Measurements from ENCODE around the gene HECTD1. TPM values are rescaled to one million over a fixed set of nuclear protein-coding genes. Genes with fewer than 3 reads are reported as not detected.

The HECTD1 gene
- total RNA-seq, 6 donors from 2014 or later, result 118 to 326 (median 164) TPM

- Histone ChIP-seq H3K36me3 (no peaks in the 10 kb centered on the region), H3K27me3 (no peaks in the 10 kb centered on the region), H3K9me3 (no peaks in the 10 kb centered on the region), H3K4me1 (peaks cover 4 to 20% (median 7%) of the 10 kb centered on the region in 4 donors), H3K27ac (peak overlapping the region in 3 of 4 donors; percentile 44 to 78 (median 76)), H3K4me3 (no peak overlapping the region)
- WGBS, 2 donors, result 82 to 95% methylated on average over 1 of the region's 1 CpG
- TF ChIP-seq POLR2AphosphoS5 (IDR thresholded peaks at IDR 0.05) (no peak), POLR2A (IDR thresholded peaks at IDR 0.05) (no peak), CTCF (IDR thresholded peaks at IDR 0.05) (no peak), EP300 (IDR thresholded peaks at IDR 0.05) (no peak)
- ATAC-seq (ENCODE audit: low FRiP score in 2 of 2), result no peak
- DNase-seq, result no peak
These were observed 23.0 kb upstream of the HECTD1 start for GRCh38 chr14:31230573-31230958.

GRCh38 chr14:31229638-31230572, 22.3 kb upstream of the HECTD1 start:
- DNase-seq, result peak in 1 of 2 donors; percentile 92
- peak overlapping the region; percentile 44 to 78 (median 76) for H3K27ac ChIP-seq

GRCh38 chr14:31229009-31229408, 21.4 kb upstream of the HECTD1 start:
- H3K27ac ChIP-seq, result peak overlapping the region; percentile 44 to 78 (median 76)

More at GRCh38 chr14:31229638-31230572, 22.3 kb upstream of the HECTD1 start:
- 36 to 47% methylated on average over 17 of the region's 17 CpGs for WGBS, 2 donors
- no peaks in the 10 kb centered on the region for H3K27me3 ChIP-seq
- peaks cover 4 to 20% (median 7%) of the 10 kb centered on the region in 4 donors for H3K4me1 ChIP-seq
- TF ChIP-seq POLR2A (IDR thresholded peaks at IDR 0.05) (peak in 1 of 4 donors; percentile 60), POLR2AphosphoS5 (IDR thresholded peaks at IDR 0.05) (peak; percentile 93 to 97), CTCF (IDR thresholded peaks at IDR 0.05) (no peak), EP300 (IDR thresholded peaks at IDR 0.05) (peak; percentile 24 to 99 (median 87))
- peak overlapping the region in 1 of 4 donors; percentile 10 for H3K4me3 ChIP-seq
- H3K9me3 ChIP-seq, result no peaks in the 10 kb centered on the region
- H3K36me3 ChIP-seq, result no peaks in the 10 kb centered on the region
- peak; percentile 97 to 98 for ATAC-seq (ENCODE audit: low FRiP score in 2 of 2)

GRCh38 chr14:31228533-31228932, 20.9 kb upstream of the HECTD1 start:
- DNase-seq, result no peak
- Histone ChIP-seq H3K9me3 (no peaks in the 10 kb centered on the region), H3K27me3 (no peaks in the 10 kb centered on the region), H3K4me3 (no peak overlapping the region), H3K27ac (peak overlapping the region; percentile 44 to 78 (median 76)), H3K4me1 (peaks cover 4 to 20% (median 7%) of the 10 kb centered on the region in 4 donors), H3K36me3 (no peaks in the 10 kb centered on the region)
- no peak for ATAC-seq (ENCODE audit: low FRiP score in 2 of 2)
- TF ChIP-seq EP300 (IDR thresholded peaks at IDR 0.05) (no peak), CTCF (IDR thresholded peaks at IDR 0.05) (no peak), POLR2AphosphoS5 (IDR thresholded peaks at IDR 0.05) (no peak), POLR2A (IDR thresholded peaks at IDR 0.05) (no peak)

More at GRCh38 chr14:31229009-31229408, 21.4 kb upstream of the HECTD1 start:
- no peak for DNase-seq
- no peak for ATAC-seq (ENCODE audit: low FRiP score in 2 of 2)
- no peaks in the 10 kb centered on the region for H3K36me3 ChIP-seq
- TF ChIP-seq POLR2A (IDR thresholded peaks at IDR 0.05), result no peak
- no peak for TF ChIP-seq EP300 (IDR thresholded peaks at IDR 0.05)
- TF ChIP-seq CTCF (IDR thresholded peaks at IDR 0.05), result no peak
- TF ChIP-seq POLR2AphosphoS5 (IDR thresholded peaks at IDR 0.05), result no peak
- no peaks in the 10 kb centered on the region for H3K27me3 ChIP-seq
- no peaks in the 10 kb centered on the region for H3K9me3 ChIP-seq
- peaks cover 4 to 20% (median 7%) of the 10 kb centered on the region in 4 donors for H3K4me1 ChIP-seq
- H3K4me3 ChIP-seq, result no peak overlapping the region

All from upper lobe of left lung (tissue), 6 donors.